ENCODE results near the gene GPR146.
A peak's percentile ranks its signal among the peaks of the same experiment; 100 is the strongest.
"Not testable (repeated sequence)": the region's sequence is repeated elsewhere in the genome, so short reads cannot be mapped to it uniquely, and the experiment has no call there.

GPR146 gene

DNA sequence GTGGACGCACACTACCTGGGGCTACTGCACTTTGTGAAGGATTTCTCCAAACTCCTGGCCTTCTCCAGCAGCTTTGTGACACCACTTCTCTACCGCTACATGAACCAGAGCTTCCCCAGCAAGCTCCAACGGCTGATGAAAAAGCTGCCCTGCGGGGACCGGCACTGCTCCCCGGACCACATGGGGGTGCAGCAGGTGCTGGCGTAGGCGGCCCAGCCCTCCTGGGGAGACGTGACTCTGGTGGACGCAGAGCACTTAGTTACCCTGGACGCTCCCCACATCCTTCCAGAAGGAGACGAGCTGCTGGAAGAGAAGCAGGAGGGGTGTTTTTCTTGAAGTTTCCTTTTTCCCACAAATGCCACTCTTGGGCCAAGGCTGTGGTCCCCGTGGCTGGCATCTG lies 14.0 kb downstream of the GPR146 start:
- DNase-seq (ENCODE audit: low read depth in 2 of 2): no peak

DNA sequence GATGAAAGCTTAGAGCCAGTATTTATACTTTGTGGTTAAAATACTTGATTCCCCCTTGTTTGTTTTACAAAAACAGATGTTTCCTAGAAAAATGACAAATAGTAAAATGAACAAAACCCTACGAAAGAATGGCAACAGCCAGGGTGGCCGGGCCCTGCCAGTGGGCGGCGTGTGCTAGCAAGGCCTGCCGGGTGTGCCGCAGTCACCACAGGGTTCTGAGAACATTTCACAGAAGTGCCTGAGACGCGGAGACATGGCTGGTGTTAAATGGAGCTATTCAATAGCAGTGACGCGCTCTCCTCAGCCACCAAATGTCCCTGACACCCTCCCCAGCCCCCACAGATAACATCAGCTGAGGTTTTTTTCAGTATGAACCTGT lies 14.5 kb downstream of the GPR146 start:
- DNase-seq (ENCODE audit: low read depth in 2 of 2): no peak

DNA sequence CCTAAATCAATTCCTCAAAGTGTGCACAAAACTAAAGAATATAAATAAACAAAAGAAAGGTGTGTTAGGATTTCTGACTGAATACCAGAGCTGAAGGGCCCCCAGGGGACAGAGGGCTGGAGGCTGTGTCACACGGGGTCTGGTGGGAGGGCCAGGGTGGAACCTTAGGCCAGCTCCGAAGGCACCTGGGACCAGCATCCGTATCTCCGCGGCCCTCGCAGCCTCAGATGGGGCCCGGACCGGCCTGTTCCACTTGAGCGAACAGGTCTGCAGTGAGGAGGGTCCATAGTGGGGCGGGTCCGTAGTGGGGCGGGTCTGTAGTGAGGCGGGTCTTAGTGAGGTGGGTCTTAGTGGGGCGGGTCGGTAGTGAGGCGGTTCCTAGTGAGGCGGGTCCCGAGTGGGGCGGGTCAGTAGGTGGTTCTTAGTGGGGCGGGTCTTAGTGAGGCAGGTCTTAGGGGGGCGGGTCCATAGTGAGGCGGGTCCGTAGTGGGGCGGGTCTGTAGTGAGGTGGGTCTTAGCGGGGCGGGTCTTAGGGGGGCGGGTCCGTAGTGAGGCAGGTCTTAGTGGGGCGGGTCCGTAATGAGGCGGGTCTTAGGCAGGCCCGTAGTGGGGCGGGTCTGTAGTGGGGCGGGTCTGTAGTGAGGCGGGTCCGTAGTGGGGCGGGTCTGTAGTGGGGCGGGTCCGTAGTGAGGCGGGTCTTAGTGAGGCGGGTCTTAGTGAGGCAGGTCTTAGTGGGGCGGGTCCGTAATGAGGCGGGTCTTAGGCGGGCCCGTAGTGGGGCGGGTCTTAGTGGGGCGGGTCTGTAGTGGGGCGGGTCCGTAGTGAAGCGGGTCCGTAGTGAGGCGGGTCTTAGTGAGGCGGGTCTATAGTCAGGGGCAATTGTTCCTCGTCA lies 15.1 kb downstream of the GPR146 start:
- peak in 1 of 2 donors; percentile 10 for DNase-seq (ENCODE audit: low read depth in 2 of 2)

DNA sequence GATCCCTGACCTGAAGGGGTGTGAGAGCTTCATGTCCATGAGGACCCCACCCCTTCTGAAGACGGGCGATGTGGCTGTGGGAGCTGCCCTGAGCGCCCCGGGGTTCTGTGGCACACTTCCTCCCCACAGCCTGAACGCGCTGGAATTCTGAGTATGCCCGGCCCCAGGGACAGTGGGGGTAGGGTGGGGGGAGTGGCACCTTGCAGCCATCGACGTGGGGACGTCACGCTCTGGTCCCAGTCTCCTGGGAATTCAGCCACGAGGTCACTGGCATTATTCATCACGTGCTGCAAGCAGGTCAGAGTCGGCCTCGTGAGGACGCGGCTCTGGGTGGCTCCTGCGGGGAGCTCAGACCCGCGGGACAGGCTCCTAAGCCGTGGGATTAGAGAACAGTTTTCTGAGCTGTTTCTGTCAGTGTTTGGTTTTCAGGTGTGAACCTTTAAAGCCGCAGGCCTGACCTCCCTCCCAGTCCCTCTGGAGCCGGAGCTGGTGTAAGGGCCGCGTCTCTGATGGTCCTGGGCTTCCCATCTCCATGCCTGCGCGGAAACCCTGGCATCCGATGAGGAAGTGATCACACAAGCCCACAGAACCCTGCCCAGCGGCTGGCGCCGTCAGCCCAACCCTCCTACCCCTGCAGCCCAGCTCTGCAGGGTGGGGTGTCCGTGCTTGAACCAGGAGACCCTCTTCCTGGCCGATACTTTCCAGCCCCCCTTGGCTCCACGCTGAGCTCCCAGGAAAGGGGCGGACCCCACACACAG lies 16.1 kb downstream of the GPR146 start:
- DNase-seq (ENCODE audit: low read depth in 2 of 2): no peak

DNA sequence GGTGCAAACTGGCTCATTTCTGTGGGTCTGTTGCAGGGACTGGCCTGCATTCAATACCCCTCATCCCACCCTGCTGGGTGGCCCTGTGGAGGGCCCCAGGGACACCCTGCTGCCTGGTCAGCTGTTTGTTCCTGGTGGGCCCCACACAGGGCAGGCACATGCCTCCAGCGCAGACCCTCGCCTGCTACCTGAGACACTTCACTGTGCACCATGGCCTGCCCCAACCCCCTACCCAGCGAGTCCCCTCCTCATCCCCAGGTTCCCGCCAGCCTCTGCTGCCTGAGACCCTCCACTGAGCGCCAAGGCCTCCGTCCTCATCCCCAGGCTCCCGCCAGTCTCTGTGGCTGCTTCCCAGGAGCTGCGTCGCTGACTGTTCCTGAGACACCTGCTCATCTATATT lies 16.8 kb downstream of the GPR146 start:
- DNase-seq (ENCODE audit: low read depth in 2 of 2): no peak

DNA sequence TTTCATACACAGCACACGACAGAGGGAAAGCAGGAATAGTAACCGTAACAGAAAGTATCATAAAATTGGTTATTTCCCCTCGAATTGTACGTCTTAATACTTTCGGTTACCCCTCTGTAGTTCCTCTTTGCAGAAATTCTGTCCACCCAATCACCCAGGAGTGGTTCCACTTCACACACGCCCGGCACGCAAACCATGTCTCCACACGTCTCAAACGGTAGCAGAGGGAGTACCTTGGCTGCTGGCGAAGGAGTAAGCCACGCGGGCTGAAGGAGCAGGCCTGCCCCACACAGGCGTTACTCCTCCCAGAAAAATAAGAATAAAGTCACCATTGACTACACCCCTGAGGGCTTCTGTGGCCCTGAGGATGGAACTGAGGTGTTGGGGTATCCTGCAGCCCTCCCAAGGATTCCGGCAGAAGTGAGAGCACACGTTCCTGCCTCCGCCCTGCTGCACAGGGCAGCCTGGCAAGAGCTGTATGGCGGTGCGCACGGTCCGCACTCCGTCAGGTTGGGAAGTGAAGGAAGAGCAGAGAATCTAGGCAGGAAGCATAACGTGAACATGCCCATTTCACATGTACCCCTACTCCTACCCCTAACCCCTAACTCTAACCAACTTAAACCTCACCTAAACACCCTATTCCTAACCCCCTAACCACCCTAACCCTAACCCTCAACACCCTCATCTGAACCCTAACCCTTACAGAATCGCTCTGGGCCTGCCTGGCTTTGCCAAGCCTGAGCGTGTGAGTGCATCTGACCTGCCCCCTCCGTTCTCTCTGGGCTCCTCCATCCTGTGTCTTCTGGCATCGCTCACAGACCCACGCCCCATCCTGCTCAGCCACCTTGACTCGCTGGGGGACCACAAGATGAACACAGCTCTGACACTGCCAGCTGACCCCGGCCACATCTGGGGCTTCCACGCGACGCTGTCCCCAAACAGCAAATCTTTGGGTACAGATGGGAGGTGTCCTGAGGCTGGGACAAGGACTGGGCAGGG lies 18.2 kb downstream of the GPR146 start:
- no peak for DNase-seq (ENCODE audit: low read depth in 2 of 2)

DNA sequence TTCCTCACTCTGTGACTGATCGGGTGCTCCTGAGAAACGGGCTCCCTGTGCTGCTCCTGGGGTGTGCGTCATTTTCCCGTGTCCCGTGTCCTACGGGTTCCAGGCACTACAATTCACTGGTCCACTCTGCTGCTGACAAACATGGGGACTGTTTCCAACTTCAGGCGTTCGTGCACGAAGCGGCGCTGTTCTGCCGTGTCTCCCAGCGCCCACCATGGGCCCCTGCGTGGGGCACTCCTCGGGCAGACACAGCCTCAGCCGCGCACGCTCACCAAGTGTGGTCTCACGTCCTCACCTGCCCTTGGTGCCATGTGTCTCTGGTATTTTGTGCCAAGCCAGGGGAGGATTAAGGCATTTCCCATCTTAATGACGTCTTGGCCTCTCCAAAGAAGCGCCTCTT lies 19.0 kb downstream of the GPR146 start:
- no peak for DNase-seq (ENCODE audit: low read depth in 2 of 2)

DNA sequence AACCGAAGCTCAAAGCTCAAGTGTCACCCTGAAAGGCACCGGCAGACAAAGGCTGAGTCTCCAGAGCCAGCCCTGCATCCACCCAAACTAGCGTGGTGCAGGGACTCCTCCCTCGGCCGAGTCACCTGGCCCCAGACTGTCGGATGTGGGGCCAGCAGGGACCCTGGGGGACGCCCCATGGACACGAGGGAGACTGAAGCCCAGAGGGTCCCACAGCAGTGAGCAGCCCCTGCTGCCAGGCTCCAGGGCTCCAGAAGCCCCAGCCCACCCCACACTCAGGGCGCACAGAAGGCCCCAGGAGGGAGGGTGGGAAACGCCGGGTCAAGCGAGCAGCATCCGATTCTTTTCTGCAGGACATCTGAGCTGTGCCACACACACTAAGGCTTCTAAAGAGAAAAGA lies 20.2 kb downstream of the GPR146 start:
- no peak for DNase-seq (ENCODE audit: low read depth in 2 of 2)

DNA sequence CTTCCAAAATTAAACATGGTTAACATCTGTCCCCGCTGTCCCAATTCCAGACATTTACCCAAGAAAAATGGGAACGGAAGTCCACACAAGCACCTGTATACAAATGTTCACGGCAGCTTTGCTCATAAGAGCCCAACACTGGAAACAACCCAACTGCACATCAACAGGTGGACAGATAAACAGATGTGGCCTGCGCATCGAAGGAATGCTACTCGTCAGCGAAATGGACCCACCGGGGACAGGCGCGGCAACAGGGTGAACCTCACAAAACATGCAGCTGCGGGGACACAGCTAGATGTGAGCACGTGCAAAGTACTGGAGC lies 20.9 kb downstream of the GPR146 start:
- DNase-seq (ENCODE audit: low read depth in 2 of 2): no peak

DNA sequence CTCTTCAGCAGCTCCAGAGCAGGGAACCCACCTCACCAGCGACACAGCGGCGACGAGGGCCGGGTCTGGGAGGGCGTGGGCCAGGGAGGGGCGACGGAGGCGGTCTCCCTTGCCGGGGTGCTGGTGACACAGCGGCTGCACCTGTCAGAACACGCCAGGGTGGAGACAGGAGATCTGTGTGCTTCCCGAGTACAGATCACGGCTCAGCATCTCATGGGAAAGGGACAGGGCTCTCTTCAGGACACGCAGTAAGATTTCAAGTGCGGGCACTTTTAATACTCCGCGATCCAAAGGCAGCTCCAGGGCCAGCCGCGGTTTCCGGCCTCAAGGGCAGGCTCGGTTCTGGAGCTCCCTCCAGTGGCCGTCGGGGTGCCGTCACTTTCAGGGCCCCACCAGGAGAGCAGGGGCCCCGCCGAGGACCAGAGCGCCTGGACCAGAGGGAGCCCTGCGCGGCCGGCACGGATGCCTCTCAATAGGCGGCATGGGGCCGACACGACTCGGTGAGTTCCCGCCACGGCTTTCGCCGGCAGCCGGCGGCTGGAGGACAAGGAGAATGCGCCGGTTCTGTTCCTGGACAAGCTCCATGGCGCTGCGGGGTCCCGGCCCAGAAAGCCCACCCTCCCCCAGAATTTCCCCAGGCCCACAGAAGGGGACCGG lies 21.4 kb downstream of the GPR146 start:
- DNase-seq (ENCODE audit: low read depth in 2 of 2): peak; percentile 55 to 64

DNA sequence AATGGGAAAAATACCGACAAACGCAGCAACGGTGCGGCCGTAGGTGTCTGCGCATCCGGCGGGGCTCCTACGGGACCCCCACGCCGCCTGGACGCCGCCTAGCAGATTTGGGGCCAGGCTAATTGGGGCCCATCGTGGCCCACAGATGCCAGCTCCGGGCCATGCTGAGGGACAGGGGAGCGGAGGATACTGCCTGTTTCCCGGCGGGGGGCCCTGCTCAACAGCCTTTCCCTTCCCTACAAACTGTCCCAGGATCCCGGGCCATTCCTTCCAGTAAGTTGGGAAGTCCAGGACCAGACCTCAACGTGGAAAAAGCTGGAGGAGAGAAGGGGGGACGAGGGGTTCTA lies 21.9 kb downstream of the GPR146 start:
- DNase-seq (ENCODE audit: low read depth in 2 of 2): no peak

DNA sequence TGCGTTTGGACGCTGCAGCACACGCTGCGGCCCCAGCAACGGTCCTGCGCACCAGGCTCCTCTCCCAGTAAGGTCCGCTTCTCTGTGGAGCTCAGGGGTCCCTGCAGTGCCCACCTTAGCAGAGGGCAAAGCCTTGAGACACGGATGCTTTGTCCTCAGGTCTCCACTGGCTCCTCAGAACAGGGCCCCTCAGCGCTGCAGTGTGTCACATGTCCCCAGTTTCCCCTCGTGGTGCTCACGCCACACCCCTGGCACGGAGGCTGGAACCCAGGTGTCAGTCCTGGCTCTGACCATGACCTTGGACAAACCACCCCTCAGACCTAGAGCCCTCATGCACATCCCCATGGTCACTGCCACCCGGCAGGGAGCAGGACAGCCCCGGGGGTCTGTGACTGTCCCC lies 23.7 kb downstream of the GPR146 start:
- DNase-seq (ENCODE audit: low read depth in 2 of 2): no peak

DNA sequence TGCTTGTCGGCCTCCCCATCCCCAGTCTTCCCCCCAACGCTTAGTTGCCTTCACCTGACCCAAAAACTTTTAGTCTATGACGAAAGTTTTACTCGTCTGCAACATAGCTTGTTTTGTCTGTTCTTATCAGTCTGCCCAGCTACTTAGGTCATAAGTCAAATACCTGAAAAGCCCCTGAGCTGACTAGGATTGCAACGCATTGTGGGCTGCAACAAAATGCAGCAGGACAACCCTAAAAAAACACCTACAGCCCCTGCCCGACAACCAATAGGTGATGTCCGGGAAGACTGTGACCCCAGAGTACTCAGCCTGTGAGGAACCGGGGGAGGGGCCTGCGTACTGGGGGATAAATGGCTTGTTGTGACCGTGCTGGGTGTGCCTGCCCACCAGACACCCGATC lies 24.3 kb downstream of the GPR146 start:
- DNase-seq (ENCODE audit: low read depth in 2 of 2): no peak

DNA sequence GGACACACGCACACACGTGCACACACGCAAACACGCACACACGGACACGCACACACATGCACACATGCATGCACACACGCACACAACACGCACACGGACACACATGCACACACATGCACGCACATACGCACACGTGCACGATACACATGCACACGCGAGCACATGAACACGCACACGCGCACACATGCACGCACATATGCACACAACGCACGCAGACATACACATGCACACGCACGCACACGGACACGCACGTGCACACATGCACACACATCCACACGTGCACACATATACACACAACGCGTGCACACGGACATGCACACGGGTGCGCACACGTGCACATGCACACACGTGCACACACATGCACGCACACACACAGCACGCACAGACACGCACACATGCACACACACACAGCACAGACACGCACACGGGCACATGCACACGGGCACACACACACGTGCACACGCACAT lies 26.2 kb downstream of the GPR146 start:
- no peak for DNase-seq (ENCODE audit: low read depth in 2 of 2)

DNA sequence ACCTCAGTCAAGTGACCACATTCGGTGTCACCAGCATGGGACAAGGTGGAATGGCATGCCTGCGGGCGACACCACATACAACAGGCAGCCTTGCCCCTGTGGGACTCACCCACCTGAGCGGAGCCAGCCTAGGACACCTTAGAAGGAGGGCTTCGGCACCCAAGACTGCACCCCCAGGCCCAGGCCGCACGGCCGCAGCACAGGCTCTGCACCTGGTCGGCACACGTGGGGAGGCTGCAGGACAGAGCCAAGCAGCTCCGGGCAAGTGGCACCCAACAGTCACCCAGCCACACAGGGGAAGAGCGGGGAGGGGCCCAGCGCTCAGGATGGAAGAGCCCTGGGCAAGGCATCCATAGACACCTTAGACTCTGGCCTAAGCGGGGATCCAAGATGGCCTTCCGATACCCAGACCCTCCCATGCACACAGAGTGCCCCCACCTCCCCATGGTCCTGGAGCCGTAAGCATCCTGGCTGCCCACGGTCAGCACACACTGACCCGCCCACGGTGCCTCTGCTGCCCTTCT lies 27.4 kb downstream of the GPR146 start:
- DNase-seq (ENCODE audit: low read depth in 2 of 2): no peak

DNA sequence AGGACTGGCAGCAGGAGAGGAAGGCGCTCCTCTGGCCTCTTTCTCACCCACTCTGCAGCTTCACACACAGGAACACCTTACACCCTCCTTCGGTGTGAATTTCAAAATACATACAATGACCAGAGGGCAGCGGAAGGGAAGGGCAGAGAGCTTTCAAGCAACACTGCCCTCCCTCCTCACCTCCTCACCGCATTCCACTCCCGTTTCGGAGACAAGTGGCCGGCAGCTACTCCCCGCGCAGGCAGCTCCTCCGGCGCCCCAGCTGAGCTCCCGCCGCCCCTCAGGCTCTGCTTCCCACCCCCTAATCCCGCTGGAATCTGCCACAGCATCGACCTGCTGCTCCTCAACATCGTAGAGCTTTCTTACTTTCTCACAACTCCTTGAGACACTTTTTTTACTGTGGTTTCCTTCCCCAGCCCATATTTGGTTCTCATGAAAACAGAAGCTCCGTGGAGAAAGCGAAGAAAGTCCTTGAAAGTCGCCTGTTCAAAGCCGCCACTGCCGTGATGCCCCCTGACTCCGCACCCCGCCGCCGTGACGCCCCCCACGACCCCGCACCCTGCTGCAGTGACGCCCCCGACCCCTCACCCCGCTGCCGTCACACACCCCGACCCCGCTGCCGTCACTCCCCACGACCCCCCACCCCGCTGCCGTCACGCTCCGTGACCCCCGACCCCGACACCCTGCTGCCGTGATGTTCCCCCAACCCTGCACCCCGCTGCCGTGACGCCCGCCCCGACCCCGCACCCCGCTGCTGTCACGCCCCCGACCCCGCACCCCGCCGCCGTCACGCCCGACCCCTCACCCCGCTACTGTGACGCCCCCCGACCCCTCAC lies 29.0 kb downstream of the GPR146 start:
- DNase-seq (ENCODE audit: low read depth in 2 of 2): no peak

DNA sequence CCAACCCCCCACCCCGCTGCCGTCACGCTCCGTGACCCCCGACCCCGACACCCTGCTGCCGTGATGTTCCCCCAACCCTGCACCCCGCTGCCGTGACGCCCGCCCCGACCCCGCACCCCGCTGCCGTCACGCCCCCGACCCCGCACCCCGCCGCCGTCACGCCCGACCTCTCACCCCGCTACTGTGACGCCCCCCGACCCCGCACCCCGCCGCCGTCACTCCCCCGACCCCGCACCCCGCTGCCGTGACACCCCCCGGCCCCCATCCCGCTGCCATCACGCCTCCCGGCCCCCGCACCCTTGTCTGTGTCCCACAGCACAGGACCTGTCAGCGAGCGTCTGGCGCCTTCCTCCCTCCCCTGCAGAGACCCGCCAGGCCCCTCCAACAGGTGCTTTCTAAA lies 29.7 kb downstream of the GPR146 start:
- not testable (repeated sequence) for DNase-seq (ENCODE audit: low read depth in 2 of 2)

DNA sequence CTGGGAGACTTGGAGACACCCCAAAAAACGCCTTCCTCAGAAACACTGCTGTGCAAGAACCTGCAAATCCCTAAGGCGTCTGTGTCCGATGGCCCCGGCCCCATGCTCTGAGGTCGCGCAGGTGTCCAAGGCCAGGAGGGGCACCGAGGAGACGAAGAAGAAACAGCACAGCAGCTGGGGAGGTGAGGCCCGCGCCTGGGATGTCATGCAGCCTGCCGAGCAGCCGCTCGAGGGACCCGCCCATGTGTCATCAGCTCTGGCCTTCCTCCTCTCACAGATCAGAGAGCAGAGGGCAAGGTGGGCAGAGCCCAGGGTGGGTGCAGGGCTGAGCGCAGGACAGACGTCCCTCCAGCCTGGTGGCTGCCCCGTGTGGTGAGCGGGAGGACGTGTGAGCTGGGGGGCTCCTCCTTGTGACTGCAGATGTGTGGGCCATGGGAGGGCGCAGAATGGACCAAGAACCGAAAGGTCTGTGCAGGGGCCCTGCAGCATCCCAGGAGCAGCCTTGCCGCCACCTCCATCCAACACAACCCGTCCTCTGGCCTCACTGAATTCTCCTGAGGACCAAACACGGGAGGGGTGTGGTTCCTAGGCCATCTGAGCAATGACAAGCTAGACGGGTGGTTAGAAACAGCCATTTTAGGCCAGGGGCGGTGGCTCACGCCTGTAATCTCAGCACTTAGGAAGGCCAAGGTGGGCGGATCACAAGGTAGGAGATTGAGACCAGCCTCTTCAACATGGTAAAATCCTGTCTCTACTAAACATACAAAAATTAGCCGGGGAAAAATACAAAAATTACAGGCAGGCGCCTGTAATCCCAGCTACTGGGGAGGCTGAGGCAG lies 30.5 kb downstream of the GPR146 start:
- DNase-seq (ENCODE audit: low read depth in 2 of 2): no peak
